Stimulated activated CD4-positive, alpha-beta T cell treated with anti-CD3 and anti-CD28 coated beads, TNF-alpha, amount 100 ng/mL, for 48 hours (primary cell): ENCODE measurements around the gene PRSS8.

ENCODE experiments used
- DNase-seq, 3 donors: peaks; one replicate each; pipeline ENCODE4 v3.0.0-alpha.2; 2020; ENCODE audit warnings: low read depth in 3 of 3

Gene PRSS8

DNA sequence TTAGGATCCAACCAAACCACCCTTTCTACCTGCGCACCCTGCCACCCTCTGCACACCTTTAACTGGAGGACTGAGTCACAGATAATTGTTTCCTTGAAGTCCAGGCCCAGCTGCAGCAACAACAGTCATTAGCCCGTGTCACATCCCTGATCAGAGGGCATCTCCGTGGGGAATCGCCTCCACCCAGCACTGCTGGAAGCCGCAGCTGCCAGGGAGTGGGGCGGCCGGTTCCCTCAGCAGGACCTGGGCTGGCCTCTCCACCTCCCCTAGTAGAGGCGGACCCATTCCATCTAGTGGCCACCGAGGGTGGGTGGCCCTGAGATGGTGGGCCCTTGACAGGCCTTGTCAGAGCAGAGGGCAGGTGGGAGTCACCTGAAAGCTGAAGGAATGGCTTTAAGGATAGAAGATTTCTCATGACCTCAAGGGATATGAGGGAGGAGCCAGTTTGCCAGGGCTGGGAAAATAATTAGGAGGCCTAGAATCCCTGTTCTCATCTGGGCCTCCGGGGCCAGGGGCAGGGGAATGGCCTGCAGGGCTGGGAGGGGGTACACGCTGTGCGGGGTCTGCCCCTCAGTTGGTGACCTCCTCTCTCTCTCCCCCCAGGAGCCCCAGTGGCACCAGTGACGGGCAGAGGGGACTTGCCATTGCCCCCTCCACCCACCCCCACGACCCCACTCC, 53.0 kb downstream of the PRSS8 start:
- DNase-seq = no peak
